ENCODE measurements around the gene CALHM5.

DNA sequence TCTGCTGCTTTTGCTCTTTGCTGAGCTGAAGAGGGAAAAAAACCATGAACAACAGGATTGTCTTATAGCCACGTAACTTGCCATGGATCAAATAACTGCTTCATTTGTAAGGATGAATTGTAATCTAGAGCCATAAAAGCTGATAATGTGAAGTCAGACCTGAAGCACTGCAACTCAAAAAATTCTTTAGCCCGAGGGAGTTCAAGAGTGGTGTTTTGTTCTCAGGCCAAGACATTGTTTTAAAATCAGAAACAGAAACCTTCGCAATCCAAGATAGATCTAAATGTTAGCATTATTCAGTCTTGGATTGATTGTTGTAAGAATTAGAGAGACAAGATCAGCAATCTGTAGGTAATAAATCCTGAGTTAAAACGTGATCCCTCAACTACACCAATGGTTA, 34.2 kb downstream of the CALHM5 start, which contains the start of gene TRAPPC3L:
- TF ChIP-seq, protein P1, sequence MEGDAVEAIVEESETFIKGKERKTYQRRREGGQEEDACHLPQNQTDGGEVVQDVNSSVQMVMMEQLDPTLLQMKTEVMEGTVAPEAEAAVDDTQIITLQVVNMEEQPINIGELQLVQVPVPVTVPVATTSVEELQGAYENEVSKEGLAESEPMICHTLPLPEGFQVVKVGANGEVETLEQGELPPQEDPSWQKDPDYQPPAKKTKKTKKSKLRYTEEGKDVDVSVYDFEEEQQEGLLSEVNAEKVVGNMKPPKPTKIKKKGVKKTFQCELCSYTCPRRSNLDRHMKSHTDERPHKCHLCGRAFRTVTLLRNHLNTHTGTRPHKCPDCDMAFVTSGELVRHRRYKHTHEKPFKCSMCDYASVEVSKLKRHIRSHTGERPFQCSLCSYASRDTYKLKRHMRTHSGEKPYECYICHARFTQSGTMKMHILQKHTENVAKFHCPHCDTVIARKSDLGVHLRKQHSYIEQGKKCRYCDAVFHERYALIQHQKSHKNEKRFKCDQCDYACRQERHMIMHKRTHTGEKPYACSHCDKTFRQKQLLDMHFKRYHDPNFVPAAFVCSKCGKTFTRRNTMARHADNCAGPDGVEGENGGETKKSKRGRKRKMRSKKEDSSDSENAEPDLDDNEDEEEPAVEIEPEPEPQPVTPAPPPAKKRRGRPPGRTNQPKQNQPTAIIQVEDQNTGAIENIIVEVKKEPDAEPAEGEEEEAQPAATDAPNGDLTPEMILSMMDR (IDR thresholded peaks at IDR 0.05) = no peak
- TF ChIP-seq POLR2A (IDR thresholded peaks at IDR 0.05) = no peak
